Measurements from ENCODE around the gene AP4B1.

- TF ChIP-seq CTCF (IDR thresholded peaks at IDR 0.05 in 4 of 5, conservative IDR thresholded peaks at IDR 0.05 in 1 of 5): no peak
- no peak for TF ChIP-seq POLR2A (IDR thresholded peaks at IDR 0.05)
Observed at GRCh38 chr1:113886417-113887401, 17.9 kb downstream of the AP4B1 start.
